ENCODE data around the gene HSBP1L1.

GRCh38 chr18:79940814-79941472 is 23.5 kb upstream of the HSBP1L1 start:
- TF ChIP-seq ZNF274 (IDR thresholded peaks at IDR 0.05; ENCODE audit: low read depth, low read length) (no peak), SUZ12 (IDR thresholded peaks at IDR 0.05; ENCODE audit: extremely low read depth, insufficient read depth, insufficient read length) (no peak)

Measured in NT2/D1 (cell line).